ENCODE measurements around the gene OPHN1. TPM values are rescaled to one million over a fixed set of nuclear protein-coding genes. Genes with fewer than 3 reads are reported as not detected.

Gene OPHN1
- total RNA-seq, 1 donor from 2014 or later = 11.7 TPM

- DNase-seq = no peak
Measured at GRCh38 chrX:68049466-68049865, 383.8 kb downstream of the OPHN1 start.

GRCh38 chrX:68048774-68049173, 384.5 kb downstream of the OPHN1 start:
- DNase-seq = no peak

GRCh38 chrX:68045008-68045577, 388.2 kb downstream of the OPHN1 start:
- DNase-seq = no peak

GRCh38 chrX:68043713-68044438, 389.4 kb downstream of the OPHN1 start:
- no peak for DNase-seq

- no peak for DNase-seq
Measured at GRCh38 chrX:68041110-68041509, 392.2 kb downstream of the OPHN1 start.

GRCh38 chrX:68018248-68019203, 414.8 kb downstream of the OPHN1 start:
- peak; percentile 51 for DNase-seq

GRCh38 chrX:67998540-67998939, 434.8 kb downstream of the OPHN1 start:
- no peak for DNase-seq

Other genes starting within 250 kb of the OPHN1 start
- 21.1 and 30.1 TPM in 2 replicates for gene YIPF6, start 65.6 kb upstream of the OPHN1 start, total RNA-seq
- gene STARD8, start 214.2 kb upstream of the OPHN1 start, total RNA-seq = 21.6 and 46.4 TPM in 2 replicates